Measurements from ENCODE around the gene ZNF827. TPM values are rescaled to one million over a fixed set of nuclear protein-coding genes. Genes with fewer than 3 reads are reported as not detected.

ZNF827 gene
- total RNA-seq, 1 experiment from 2014 or later, result 9.8 TPM

DNA sequence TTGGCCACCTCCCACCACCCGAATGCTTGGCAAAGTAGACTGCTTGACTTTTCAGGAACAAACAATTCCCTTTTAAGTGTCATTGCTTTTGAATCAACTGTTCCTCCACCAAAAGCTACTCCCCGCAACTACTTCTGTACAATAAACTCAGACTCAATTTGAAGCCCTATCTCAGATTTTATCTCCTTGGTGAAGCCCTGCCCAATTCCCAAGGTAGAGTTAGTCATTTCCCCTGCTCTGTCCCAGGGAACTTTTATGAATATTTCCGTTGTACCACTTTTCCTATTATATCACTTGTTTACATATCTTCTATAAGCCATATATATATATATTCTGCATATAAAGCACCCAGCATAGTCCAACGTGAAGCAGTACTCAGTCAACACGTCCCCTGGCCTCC lies 155.9 kb downstream of the ZNF827 start:
- H3K9me3 ChIP-seq (ENCODE audit: low read length), result no peaks in the 10 kb centered on the region
- peak; percentile 86 for ATAC-seq

DNA sequence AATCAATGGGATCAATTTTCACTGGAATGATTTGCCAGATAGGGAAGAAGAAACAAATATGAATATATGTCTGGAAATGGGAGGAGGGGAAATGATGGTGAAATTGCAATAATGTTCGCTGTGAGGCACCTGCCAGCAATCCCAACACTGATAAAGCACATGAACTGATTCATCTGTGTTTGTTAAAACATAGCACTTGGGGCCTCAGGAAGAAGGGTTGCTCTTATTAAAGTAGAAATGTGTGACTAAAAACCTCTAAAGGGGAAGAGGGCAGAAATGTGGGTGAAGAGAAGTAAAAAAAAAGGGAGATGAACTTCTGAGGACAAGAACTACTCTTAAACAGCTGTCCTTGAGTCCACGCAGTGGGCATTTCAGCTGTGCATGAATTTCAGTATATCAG lies 157.3 kb downstream of the ZNF827 start:
- no peaks in the 10 kb centered on the region for H3K9me3 ChIP-seq (ENCODE audit: low read length)
- no peak overlapping the region for H3K27ac ChIP-seq (ENCODE audit: low read length)
- H3K4me2 ChIP-seq (ENCODE audit: low read length), result no peak overlapping the region
- no peak for ATAC-seq
- POLR2A ChIA-PET (ENCODE audit: unreplicated experiment), result no interaction called here
- H3K27me3 ChIP-seq (ENCODE audit: low read length), result no peaks in the 10 kb centered on the region
- no peaks in the 10 kb centered on the region for H3K9me2 ChIP-seq (replicated peaks; ENCODE audit: low read length)
- H3K4me1 ChIP-seq (ENCODE audit: insufficient read depth, low read length), result peaks cover 37% of the 10 kb centered on the region
- intact Hi-C loops (cut with micrococcal nuclease), result loop anchor here (5.0 kb wide), 1 partner anchor 156 kb away; the partner anchor contains the start of gene ZNF827
- CTCF ChIA-PET, result no interaction called here
- no TSS peak for BruUV-seq (replicated peaks)
- peaks cover 10% of the 10 kb centered on the region; the same call in 1 of the 2 replicates for H3K36me3 ChIP-seq (ENCODE audit: low read depth, low read length)
- no peaks in the 10 kb centered on the region for H3F3A ChIP-seq (ENCODE audit: low read length, unreplicated experiment)
- H4K20me1 ChIP-seq (ENCODE audit: low read length), result no peaks in the 10 kb centered on the region
- no peak overlapping the region for H2AFZ ChIP-seq (ENCODE audit: low read length)
- H3K4me3 ChIP-seq (ENCODE audit: low read length), result no peak overlapping the region
- peak; percentile 27 for DNase-seq
- no peak overlapping the region for H3K9ac ChIP-seq (ENCODE audit: low read length)
- TF ChIP-seq EZH2 (IDR thresholded peaks at IDR 0.05; ENCODE audit: low read length, unreplicated experiment), result no peak
- no peak for TF ChIP-seq EZH2phosphoT487 (IDR thresholded peaks at IDR 0.05; ENCODE audit: borderline replicate concordance, low read length)
- TF ChIP-seq, protein P1, sequence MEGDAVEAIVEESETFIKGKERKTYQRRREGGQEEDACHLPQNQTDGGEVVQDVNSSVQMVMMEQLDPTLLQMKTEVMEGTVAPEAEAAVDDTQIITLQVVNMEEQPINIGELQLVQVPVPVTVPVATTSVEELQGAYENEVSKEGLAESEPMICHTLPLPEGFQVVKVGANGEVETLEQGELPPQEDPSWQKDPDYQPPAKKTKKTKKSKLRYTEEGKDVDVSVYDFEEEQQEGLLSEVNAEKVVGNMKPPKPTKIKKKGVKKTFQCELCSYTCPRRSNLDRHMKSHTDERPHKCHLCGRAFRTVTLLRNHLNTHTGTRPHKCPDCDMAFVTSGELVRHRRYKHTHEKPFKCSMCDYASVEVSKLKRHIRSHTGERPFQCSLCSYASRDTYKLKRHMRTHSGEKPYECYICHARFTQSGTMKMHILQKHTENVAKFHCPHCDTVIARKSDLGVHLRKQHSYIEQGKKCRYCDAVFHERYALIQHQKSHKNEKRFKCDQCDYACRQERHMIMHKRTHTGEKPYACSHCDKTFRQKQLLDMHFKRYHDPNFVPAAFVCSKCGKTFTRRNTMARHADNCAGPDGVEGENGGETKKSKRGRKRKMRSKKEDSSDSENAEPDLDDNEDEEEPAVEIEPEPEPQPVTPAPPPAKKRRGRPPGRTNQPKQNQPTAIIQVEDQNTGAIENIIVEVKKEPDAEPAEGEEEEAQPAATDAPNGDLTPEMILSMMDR (conservative IDR thresholded peaks at IDR 0.05; ENCODE audit: low read depth, low read length), result no peak
- no peaks in the 10 kb centered on the region for H3K79me2 ChIP-seq (ENCODE audit: low read length)

More for the DNA sequence above, 155.9 kb downstream of the ZNF827 start:
- H3F3A ChIP-seq (ENCODE audit: low read length, unreplicated experiment), result no peaks in the 10 kb centered on the region
- ChIA-PET CTCF (no interaction called here), POLR2A (ENCODE audit: unreplicated experiment) (interaction anchor here (0.6 kb wide), 3 partner anchors 48 to 57 kb away, joined by 3 to 5 read pairs (median 4); no protein-coding TSS in a partner anchor)
- no peak overlapping the region for H2AFZ ChIP-seq (ENCODE audit: low read length)
- no peaks in the 10 kb centered on the region for H4K20me1 ChIP-seq (ENCODE audit: low read length)
- H3K36me3 ChIP-seq (ENCODE audit: low read depth, low read length), result peaks cover 10% of the 10 kb centered on the region; the same call in 1 of the 2 replicates
- DNase-seq, result peak; percentile 85
- peaks cover 38% of the 10 kb centered on the region for H3K4me1 ChIP-seq (ENCODE audit: insufficient read depth, low read length)
- intact Hi-C loops (cut with micrococcal nuclease), result loop anchor here (2.0 to 5.0 kb wide), 2 partner anchors 48 to 155 kb away; partner anchors contain the start of gene ZNF827
- no peaks in the 10 kb centered on the region for H3K27me3 ChIP-seq (ENCODE audit: low read length)
- H3K9ac ChIP-seq (ENCODE audit: low read length), result peak overlapping the region; percentile 6; the same call in 1 of the 2 replicates
- no peak for TF ChIP-seq EZH2phosphoT487 (IDR thresholded peaks at IDR 0.05; ENCODE audit: borderline replicate concordance, low read length)
- TF ChIP-seq, protein P1 (conservative IDR thresholded peaks at IDR 0.05; ENCODE audit: low read depth, low read length), result no peak
- TF ChIP-seq EZH2 (IDR thresholded peaks at IDR 0.05; ENCODE audit: low read length, unreplicated experiment), result no peak
- BruUV-seq (replicated peaks), result no TSS peak
- H3K4me3 ChIP-seq (ENCODE audit: low read length), result 0 out of 2 replicates have a peak overlapping the region, but pooled peaks have one; percentile 3
- H3K4me2 ChIP-seq (ENCODE audit: low read length), result peak overlapping the region; percentile 42
- H3K27ac ChIP-seq (ENCODE audit: low read length), result peak overlapping the region; percentile 67
- H3K9me2 ChIP-seq (replicated peaks; ENCODE audit: low read length), result no peaks in the 10 kb centered on the region
- H3K79me2 ChIP-seq (ENCODE audit: low read length), result no peaks in the 10 kb centered on the region

DNA sequence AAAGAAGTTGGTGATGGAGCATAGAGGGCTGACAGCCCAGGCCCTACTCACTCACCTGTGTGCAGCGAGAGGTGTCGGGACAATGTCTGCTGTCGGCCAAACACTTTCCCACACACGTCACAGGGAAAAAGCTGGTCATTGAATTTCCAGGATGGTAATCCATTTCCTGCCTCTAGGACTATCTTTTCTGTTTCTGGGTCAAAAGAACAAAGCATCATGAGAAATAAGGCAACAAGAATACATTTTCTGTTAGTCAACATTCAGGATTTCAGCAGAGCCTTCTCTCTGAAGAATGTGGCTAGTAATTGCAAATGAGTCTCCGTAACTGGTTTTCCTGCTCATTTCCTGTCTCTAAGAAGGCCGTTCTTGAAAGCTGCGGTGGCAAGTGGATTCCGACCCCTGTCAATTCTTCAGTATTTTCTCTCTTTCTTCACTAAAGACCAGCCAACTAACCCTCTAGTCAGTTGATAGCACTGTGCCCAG lies 159.3 kb downstream of the ZNF827 start:
- Histone ChIP-seq H3K79me2 (ENCODE audit: low read length) (no peaks in the 10 kb centered on the region), H3F3A (ENCODE audit: low read length, unreplicated experiment) (no peaks in the 10 kb centered on the region), H3K4me2 (ENCODE audit: low read length) (no peak overlapping the region), H3K9me2 (replicated peaks; ENCODE audit: low read length) (no peaks in the 10 kb centered on the region), H3K27ac (ENCODE audit: low read length) (no peak overlapping the region), H3K9ac (ENCODE audit: low read length) (no peak overlapping the region), H3K4me1 (ENCODE audit: insufficient read depth, low read length) (peaks cover 25% of the 10 kb centered on the region), H2AFZ (ENCODE audit: low read length) (no peak overlapping the region), H3K36me3 (ENCODE audit: low read depth, low read length) (peaks cover 16% of the 10 kb centered on the region; the same call in 1 of the 2 replicates), H4K20me1 (ENCODE audit: low read length) (no peaks in the 10 kb centered on the region), H3K27me3 (ENCODE audit: low read length) (no peaks in the 10 kb centered on the region), H3K9me3 (ENCODE audit: low read length) (no peaks in the 10 kb centered on the region), H3K4me3 (ENCODE audit: low read length) (no peak overlapping the region)
- no peak for DNase-seq
- intact Hi-C loops (cut with micrococcal nuclease), result no loop called here
- BruUV-seq (replicated peaks), result no TSS peak
- POLR2A ChIA-PET (ENCODE audit: unreplicated experiment), result no interaction called here
- no peak for ATAC-seq
- TF ChIP-seq, protein P1 (conservative IDR thresholded peaks at IDR 0.05; ENCODE audit: low read depth, low read length), result no peak
- no peak for TF ChIP-seq EZH2 (IDR thresholded peaks at IDR 0.05; ENCODE audit: low read length, unreplicated experiment)
- TF ChIP-seq EZH2phosphoT487 (IDR thresholded peaks at IDR 0.05; ENCODE audit: borderline replicate concordance, low read length), result no peak
- CTCF ChIA-PET, result no interaction called here

Data from PC-3 (cell line).